ENCODE results near the gene PBXIP1. TPM values are rescaled to one million over a fixed set of nuclear protein-coding genes. Genes with fewer than 3 reads are reported as not detected.

Gene PBXIP1
- total and polyA plus RNA-seq, 2 of the 13 experiments (the other 11 are each of a cell fraction or from before 2014, with no cell fraction given), result 16.3 to 31.9 TPM

GRCh38 chr1:154974808-154975408 is 19.0 kb upstream of the PBXIP1 start (continued):
- TF ChIP-seq, protein P1, sequence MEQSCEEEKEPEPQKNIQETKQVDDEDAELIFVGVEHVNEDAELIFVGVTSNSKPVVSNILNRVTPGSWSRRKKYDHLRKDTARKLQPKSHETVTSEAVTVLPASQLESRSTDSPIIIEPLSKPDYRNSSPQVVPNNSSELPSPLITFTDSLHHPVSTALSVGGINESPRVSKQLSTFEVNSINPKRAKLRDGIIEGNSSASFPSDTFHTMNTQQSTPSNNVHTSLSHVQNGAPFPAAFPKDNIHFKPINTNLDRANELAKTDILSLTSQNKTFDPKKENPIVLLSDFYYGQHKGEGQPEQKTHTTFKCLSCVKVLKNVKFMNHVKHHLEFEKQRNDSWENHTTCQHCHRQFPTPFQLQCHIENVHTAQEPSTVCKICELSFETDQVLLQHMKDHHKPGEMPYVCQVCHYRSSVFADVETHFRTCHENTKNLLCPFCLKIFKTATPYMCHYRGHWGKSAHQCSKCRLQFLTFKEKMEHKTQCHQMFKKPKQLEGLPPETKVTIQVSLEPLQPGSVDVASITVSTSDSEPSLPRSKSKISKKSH (CRISPR knock-in tag; IDR thresholded peaks at IDR 0.05; ENCODE audit: borderline replicate concordance), result 0 out of 2 replicates have a peak, but pooled peaks have one; percentile 2
- TF ChIP-seq, protein P2, sequence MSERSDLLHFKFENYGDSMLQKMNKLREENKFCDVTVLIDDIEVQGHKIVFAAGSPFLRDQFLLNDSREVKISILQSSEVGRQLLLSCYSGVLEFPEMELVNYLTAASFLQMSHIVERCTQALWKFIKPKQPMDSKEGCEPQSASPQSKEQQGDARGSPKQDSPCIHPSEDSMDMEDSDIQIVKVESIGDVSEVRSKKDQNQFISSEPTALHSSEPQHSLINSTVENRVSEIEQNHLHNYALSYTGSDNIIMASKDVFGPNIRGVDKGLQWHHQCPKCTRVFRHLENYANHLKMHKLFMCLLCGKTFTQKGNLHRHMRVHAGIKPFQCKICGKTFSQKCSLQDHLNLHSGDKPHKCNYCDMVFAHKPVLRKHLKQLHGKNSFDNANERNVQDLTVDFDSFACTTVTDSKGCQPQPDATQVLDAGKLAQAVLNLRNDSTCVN (CRISPR knock-in tag; IDR thresholded peaks at IDR 0.05; ENCODE audit: borderline replicate concordance), result peak; percentile 69; the same call in 1 of the 2 replicates
- TF ChIP-seq KDM4B (CRISPR knock-in tag; IDR thresholded peaks at IDR 0.05), result 0 out of 2 replicates have a peak, but pooled peaks have one; percentile 1
- TF ChIP-seq TCF12 (IDR thresholded peaks at IDR 0.05), result no peak
- TF ChIP-seq TCF12 (CRISPR knock-in tag; IDR thresholded peaks at IDR 0.05), result 0 out of 2 replicates have a peak, but pooled peaks have one; percentile 42
- 0 out of 2 replicates have a peak, but pooled peaks have one; percentile 76 for TF ChIP-seq REXO4 (CRISPR knock-in tag; IDR thresholded peaks at IDR 0.05; ENCODE audit: borderline replicate concordance)
- TF ChIP-seq, protein P3, sequence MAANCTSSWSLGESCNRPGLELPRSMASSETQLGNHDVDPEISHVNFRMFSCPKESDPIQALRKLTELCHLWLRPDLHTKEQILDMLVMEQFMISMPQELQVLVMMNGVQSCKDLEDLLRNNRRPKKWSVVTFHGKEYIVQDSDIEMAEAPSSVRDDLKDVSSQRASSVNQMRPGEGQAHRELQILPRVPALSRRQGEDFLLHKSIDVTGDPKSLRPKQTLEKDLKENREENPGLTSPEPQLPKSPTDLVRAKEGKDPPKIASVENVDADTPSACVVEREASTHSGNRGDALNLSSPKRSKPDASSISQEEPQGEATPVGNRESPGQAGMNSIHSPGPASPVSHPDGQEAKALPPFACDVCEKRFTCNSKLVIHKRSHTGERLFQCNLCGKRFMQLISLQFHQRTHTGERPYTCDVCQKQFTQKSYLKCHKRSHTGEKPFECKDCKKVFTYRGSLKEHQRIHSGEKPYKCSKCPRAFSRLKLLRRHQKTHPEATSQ (CRISPR knock-in tag; IDR thresholded peaks at IDR 0.05; ENCODE audit: borderline replicate concordance), result 0 out of 2 replicates have a peak, but pooled peaks have one; percentile 37
- TF ChIP-seq REST (IDR thresholded peaks at IDR 0.05; ENCODE audit: borderline replicate concordance in 1 of 2, low read depth in 1 of 2, low read length in 2 of 2), result 0 out of 4 replicates have a peak, but pooled peaks of 1 of the 2 experiments have one; percentile 37
- TF ChIP-seq SALL1 (CRISPR knock-in tag; IDR thresholded peaks at IDR 0.05), result peak; percentile 73; the same call in 1 of the 2 replicates
- TF ChIP-seq, protein P4, sequence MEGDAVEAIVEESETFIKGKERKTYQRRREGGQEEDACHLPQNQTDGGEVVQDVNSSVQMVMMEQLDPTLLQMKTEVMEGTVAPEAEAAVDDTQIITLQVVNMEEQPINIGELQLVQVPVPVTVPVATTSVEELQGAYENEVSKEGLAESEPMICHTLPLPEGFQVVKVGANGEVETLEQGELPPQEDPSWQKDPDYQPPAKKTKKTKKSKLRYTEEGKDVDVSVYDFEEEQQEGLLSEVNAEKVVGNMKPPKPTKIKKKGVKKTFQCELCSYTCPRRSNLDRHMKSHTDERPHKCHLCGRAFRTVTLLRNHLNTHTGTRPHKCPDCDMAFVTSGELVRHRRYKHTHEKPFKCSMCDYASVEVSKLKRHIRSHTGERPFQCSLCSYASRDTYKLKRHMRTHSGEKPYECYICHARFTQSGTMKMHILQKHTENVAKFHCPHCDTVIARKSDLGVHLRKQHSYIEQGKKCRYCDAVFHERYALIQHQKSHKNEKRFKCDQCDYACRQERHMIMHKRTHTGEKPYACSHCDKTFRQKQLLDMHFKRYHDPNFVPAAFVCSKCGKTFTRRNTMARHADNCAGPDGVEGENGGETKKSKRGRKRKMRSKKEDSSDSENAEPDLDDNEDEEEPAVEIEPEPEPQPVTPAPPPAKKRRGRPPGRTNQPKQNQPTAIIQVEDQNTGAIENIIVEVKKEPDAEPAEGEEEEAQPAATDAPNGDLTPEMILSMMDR (CRISPR knock-in tag; IDR thresholded peaks at IDR 0.05), result peak; percentile 6; the same call in 1 of the 2 replicates
- 0 out of 2 replicates have a peak, but pooled peaks have one; percentile 18 for TF ChIP-seq ZSCAN21 (CRISPR knock-in tag; IDR thresholded peaks at IDR 0.05; ENCODE audit: borderline replicate concordance)
- peak; percentile 26 for TF ChIP-seq ZNF883 (CRISPR knock-in tag; IDR thresholded peaks at IDR 0.05; ENCODE audit: not compliant biosample characterization)
- peak; percentile 10; the same call in 1 of the 2 replicates for TF ChIP-seq FOXK1 (CRISPR knock-in tag; IDR thresholded peaks at IDR 0.05; ENCODE audit: borderline replicate concordance, low read depth)
- TF ChIP-seq SIX1 (CRISPR knock-in tag; IDR thresholded peaks at IDR 0.05; ENCODE audit: borderline replicate concordance), result peak; percentile 9; the same call in 1 of the 2 replicates
- peak; percentile 66 for TF ChIP-seq POLR2G (IDR thresholded peaks at IDR 0.05; ENCODE audit: low read depth, low read length)
- TF ChIP-seq ZNF264 (CRISPR knock-in tag; IDR thresholded peaks at IDR 0.05), result 0 out of 2 replicates have a peak, but pooled peaks have one; percentile 17
